ENCODE measurements around the gene TMEM218.

TMEM218 gene

DNA sequence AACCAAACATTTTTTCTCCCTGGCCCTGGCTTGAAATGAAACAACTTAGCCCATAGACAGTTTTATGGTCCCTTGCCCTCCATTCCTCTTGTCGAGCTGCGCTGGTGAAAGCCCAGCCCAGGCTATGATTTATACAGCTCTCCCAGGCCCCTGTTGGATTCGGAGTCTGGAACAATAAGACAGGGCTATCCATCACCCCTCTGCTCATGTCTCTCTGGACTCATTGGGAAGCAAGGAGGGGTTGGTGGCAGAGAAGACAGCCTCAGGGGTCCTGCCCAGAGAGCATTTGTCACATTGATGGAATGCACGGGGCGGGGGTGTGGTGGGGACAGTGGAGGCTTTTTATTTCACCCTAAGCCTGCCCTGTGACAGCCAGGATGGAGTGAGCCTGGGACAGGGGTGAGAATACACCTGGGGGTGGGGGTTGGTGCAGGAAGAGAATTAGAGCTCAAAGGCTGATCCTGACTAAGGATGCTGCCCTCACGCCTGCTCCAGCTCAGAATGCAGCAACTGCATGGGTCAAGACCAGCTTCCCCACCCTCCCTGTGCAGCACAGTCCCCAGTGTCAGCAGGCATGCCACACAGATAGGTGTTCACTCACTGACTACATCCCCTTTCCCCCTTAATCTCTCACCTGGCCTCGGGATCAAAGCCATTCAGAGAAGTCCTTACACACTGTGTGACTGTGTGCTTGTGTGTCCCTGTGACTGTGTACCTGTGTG, 43.1 kb upstream of the TMEM218 start:
- Histone ChIP-seq H3K27ac (ENCODE audit: low read length) (no peak overlapping the region), H3K27me3 (ENCODE audit: insufficient read depth, low read length, poor library complexity) (peaks cover 3% of the 10 kb centered on the region)
- ATAC-seq (ENCODE audit: insufficient read depth, low read depth) = no peak

DNA sequence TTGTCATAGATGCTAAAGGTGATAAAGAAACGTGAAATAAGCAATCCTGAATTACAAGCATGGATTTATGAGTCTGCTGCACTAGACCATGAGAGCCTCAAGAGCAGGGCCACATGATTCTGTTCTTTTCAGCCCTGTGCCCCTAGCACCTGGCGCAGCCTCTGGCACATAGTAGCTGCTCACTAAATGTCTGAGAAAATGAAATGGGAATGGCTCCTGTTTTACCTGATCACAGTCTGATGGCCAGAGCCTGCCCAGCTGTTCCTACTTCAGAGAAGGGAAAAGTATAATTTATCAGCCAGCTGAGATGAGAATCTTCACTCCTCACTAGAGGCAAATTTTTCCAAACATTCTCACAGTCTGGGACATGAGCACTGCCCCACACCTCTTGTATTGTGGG, 42.4 kb upstream of the TMEM218 start:
- no peak overlapping the region for H3K27ac ChIP-seq (ENCODE audit: low read length)
- H3K4me3 ChIP-seq (ENCODE audit: low read depth in 1 of 2, low read length in 2 of 2) = no peak overlapping the region
- no peak for ATAC-seq (ENCODE audit: insufficient read depth, low read depth)
- TF ChIP-seq EZH2 (IDR thresholded peaks at IDR 0.05; ENCODE audit: borderline replicate concordance, low read depth, low read length, severe bottlenecking) = no peak
- TF ChIP-seq, protein P1, sequence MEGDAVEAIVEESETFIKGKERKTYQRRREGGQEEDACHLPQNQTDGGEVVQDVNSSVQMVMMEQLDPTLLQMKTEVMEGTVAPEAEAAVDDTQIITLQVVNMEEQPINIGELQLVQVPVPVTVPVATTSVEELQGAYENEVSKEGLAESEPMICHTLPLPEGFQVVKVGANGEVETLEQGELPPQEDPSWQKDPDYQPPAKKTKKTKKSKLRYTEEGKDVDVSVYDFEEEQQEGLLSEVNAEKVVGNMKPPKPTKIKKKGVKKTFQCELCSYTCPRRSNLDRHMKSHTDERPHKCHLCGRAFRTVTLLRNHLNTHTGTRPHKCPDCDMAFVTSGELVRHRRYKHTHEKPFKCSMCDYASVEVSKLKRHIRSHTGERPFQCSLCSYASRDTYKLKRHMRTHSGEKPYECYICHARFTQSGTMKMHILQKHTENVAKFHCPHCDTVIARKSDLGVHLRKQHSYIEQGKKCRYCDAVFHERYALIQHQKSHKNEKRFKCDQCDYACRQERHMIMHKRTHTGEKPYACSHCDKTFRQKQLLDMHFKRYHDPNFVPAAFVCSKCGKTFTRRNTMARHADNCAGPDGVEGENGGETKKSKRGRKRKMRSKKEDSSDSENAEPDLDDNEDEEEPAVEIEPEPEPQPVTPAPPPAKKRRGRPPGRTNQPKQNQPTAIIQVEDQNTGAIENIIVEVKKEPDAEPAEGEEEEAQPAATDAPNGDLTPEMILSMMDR (IDR thresholded peaks at IDR 0.05; ENCODE audit: borderline replicate concordance, extremely low read depth, low read length, poor library complexity, severe bottlenecking) = no peak
- H2AFZ ChIP-seq (ENCODE audit: low read depth, low read length) = no peak overlapping the region
- H3K4me1 ChIP-seq (ENCODE audit: insufficient read depth, low read length) = no peaks in the 10 kb centered on the region
- H4K20me1 ChIP-seq (ENCODE audit: insufficient read depth, low read length) = no peaks in the 10 kb centered on the region
- DNase-seq = no peak
- H3K9me3 ChIP-seq (ENCODE audit: insufficient read depth, low read length, severe bottlenecking) = no peaks in the 10 kb centered on the region
- H3K27me3 ChIP-seq (ENCODE audit: insufficient read depth, low read length, poor library complexity) = peaks cover 10% of the 10 kb centered on the region
- no peak overlapping the region for H3K9ac ChIP-seq (ENCODE audit: low read depth, low read length)
- H3K4me2 ChIP-seq (ENCODE audit: insufficient read depth, low read length) = no peak overlapping the region
- H3K79me2 ChIP-seq (ENCODE audit: insufficient read depth, low read length) = no peaks in the 10 kb centered on the region
- H3K36me3 ChIP-seq (ENCODE audit: insufficient read depth, low read length) = no peaks in the 10 kb centered on the region

More for the DNA sequence above, 43.1 kb upstream of the TMEM218 start:
- Histone ChIP-seq H3K9me3 (ENCODE audit: insufficient read depth, low read length, severe bottlenecking) (no peaks in the 10 kb centered on the region), H3K9ac (ENCODE audit: low read depth, low read length) (no peak overlapping the region), H3K4me2 (ENCODE audit: insufficient read depth, low read length) (no peak overlapping the region), H4K20me1 (ENCODE audit: insufficient read depth, low read length) (no peaks in the 10 kb centered on the region), H3K4me1 (ENCODE audit: insufficient read depth, low read length) (no peaks in the 10 kb centered on the region), H2AFZ (ENCODE audit: low read depth, low read length) (no peak overlapping the region), H3K36me3 (ENCODE audit: insufficient read depth, low read length) (no peaks in the 10 kb centered on the region), H3K4me3 (ENCODE audit: low read depth in 1 of 2, low read length in 2 of 2) (no peak overlapping the region), H3K79me2 (ENCODE audit: insufficient read depth, low read length) (no peaks in the 10 kb centered on the region)
- TF ChIP-seq EZH2 (IDR thresholded peaks at IDR 0.05; ENCODE audit: borderline replicate concordance, low read depth, low read length, severe bottlenecking) = no peak
- TF ChIP-seq, protein P1 (IDR thresholded peaks at IDR 0.05; ENCODE audit: borderline replicate concordance, extremely low read depth, low read length, poor library complexity, severe bottlenecking) = no peak
- DNase-seq = no peak

DNA sequence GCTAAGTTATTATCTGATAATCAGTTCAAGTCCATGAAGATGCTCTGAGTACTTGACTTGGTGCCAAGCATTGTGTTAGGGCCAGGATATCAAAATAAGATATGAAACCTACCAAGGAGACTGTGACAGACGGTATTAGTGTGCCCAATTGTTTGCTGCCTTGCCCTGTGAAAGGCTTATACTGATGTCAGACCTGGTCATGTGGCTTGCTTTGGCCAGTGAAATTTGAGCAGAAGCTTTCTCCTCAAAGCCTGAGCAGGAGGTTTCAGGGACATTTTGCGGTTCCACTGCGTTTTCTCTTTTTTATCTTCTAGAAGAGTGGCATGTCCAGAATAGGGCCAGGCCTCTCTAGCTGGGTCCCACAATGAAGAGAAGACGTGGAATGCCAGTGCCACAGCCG, 37.3 kb upstream of the TMEM218 start:
- no peak for ATAC-seq (ENCODE audit: insufficient read depth, low read depth)
- no peaks in the 10 kb centered on the region for H4K20me1 ChIP-seq (ENCODE audit: insufficient read depth, low read length)
- no peak for DNase-seq

More for the DNA sequence above, 37.3 kb upstream of the TMEM218 start:
- Histone ChIP-seq H2AFZ (ENCODE audit: low read depth, low read length) (no peak overlapping the region), H3K36me3 (ENCODE audit: insufficient read depth, low read length) (no peaks in the 10 kb centered on the region), H3K27me3 (ENCODE audit: insufficient read depth, low read length, poor library complexity) (peaks cover 21% of the 10 kb centered on the region), H3K79me2 (ENCODE audit: insufficient read depth, low read length) (no peaks in the 10 kb centered on the region), H3K4me1 (ENCODE audit: insufficient read depth, low read length) (no peaks in the 10 kb centered on the region), H3K9me3 (ENCODE audit: insufficient read depth, low read length, severe bottlenecking) (no peaks in the 10 kb centered on the region), H3K4me2 (ENCODE audit: insufficient read depth, low read length) (no peak overlapping the region), H3K9ac (ENCODE audit: low read depth, low read length) (no peak overlapping the region), H3K4me3 (ENCODE audit: low read depth in 1 of 2, low read length in 2 of 2) (no peak overlapping the region), H3K27ac (ENCODE audit: low read length) (no peak overlapping the region)
- TF ChIP-seq EZH2 (IDR thresholded peaks at IDR 0.05; ENCODE audit: borderline replicate concordance, low read depth, low read length, severe bottlenecking) = no peak
- TF ChIP-seq, protein P1 (IDR thresholded peaks at IDR 0.05; ENCODE audit: borderline replicate concordance, extremely low read depth, low read length, poor library complexity, severe bottlenecking) = no peak
